Fibroblast of lung (primary cell): ENCODE results near the gene PIK3R6. TPM values are rescaled to one million over a fixed set of nuclear protein-coding genes. Genes with fewer than 3 reads are reported as not detected.

Experiments used
- DNase-seq, 2 donors: peaks; one replicate each; pipeline versions ENCODE4 v3.0.0 to v3.0.0-alpha.2; 2010; ENCODE audit warnings: low read depth in 2 of 2
- H2AFZ ChIP-seq: 2 replicates; pipeline ENCODE4 v1.5.1; 2012; ENCODE audit warnings: low read length, control low read depth, inconsistent platforms
- H3K27ac ChIP-seq: 2 replicates; pipeline ENCODE4 v1.5.1; 2011; ENCODE audit warnings: low read length, control low read depth; ENCODE audit not compliant: insufficient read depth
- H3K27me3 ChIP-seq: 2 replicates; pipeline ENCODE4 v1.5.1; 2011; ENCODE audit warnings: mild to moderate bottlenecking, low read length; ENCODE audit not compliant: control insufficient read depth, insufficient read depth
- H3K36me3 ChIP-seq: 2 replicates; pipeline ENCODE4 v1.5.1; 2011; ENCODE audit warnings: low read length; ENCODE audit not compliant: control insufficient read depth, insufficient read depth
- H3K4me1 ChIP-seq: 2 replicates; pipeline ENCODE4 v1.5.1; 2011; ENCODE audit warnings: low read length; ENCODE audit not compliant: control insufficient read depth, insufficient read depth; ENCODE audit errors: extremely low read depth
- H3K4me2 ChIP-seq: 2 replicates; pipeline ENCODE4 v1.5.1; 2011; ENCODE audit warnings: low read length, control low read depth; ENCODE audit not compliant: insufficient read depth; ENCODE audit errors: extremely low read depth
- H3K4me3 ChIP-seq, 4 experiments: fragments of 200-600 bp in 1 of 4; sonication (generic) in 1 of 4; replicated peaks in 1 of 4; 2 replicates each; pipeline ENCODE4 v1.5.1; 2011 to 2016; ENCODE audit warnings: low read length in 4 of 4, low read depth in 3 of 4, mild to moderate bottlenecking in 3 of 4, control low read depth in 2 of 4, inconsistent platforms in 1 of 4, mixed read lengths in 1 of 4; ENCODE audit not compliant: insufficient read depth in 1 of 4; ENCODE audit errors: control extremely low read depth in 1 of 4
- H3K79me2 ChIP-seq: 2 replicates; pipeline ENCODE4 v1.5.1; 2012; ENCODE audit warnings: mild to moderate bottlenecking, low read length, inconsistent platforms; ENCODE audit not compliant: control insufficient read depth, insufficient read depth
- H3K9ac ChIP-seq: 2 replicates; pipeline ENCODE4 v1.5.1; 2011; ENCODE audit warnings: mild to moderate bottlenecking, low read length, control low read depth; ENCODE audit not compliant: insufficient read depth
- H3K9me3 ChIP-seq: 2 replicates; pipeline ENCODE4 v1.5.1; 2012; ENCODE audit warnings: low read depth, low read length; ENCODE audit not compliant: control insufficient read depth, insufficient read depth
- H4K20me1 ChIP-seq: 2 replicates; pipeline ENCODE4 v1.5.1; 2011; ENCODE audit warnings: low read length; ENCODE audit not compliant: control insufficient read depth, insufficient read depth; ENCODE audit errors: extremely low read depth
- EZH2 ChIP-seq: IDR thresholded peaks from 2 replicates; pipeline ENCODE4 v1.5.1; 2012; ENCODE audit warnings: low read length, control low read depth, mild to moderate bottlenecking; ENCODE audit errors: missing control alignments
- polyA plus RNA-seq, 2 donors: library from polyadenylated mRNA; depleted of rRNA in 1 of 2; stranded (reverse) in 1 of 2; unstranded in 1 of 2; fragments of >200 nt; gene quantifications; 2 replicates each; pipeline ENCODE4 v1.2.1, GENCODE V29; 2011 to 2012; ENCODE audit warnings: missing spikeins in 1 of 2
- total RNA-seq: library from RNA; depleted of rRNA; stranded (reverse); fragments of >200 nt; gene quantifications from 2 replicates; pipeline ENCODE4 v1.2.1, GENCODE V29; 2014
- TF ChIP-seq, protein P1 (sequence below), 2 donors: IDR thresholded peaks in 1 of 2; conservative IDR thresholded peaks in 1 of 2; 1 replicate in 1 of 2; 2 replicates in 1 of 2; pipeline ENCODE4 v1.5.1; 2011 to 2012; ENCODE audit warnings: low read length in 2 of 2, control low read depth in 1 of 2, inconsistent platforms in 1 of 2, low read depth in 1 of 2, mild to moderate bottlenecking in 1 of 2

PIK3R6 gene
- total and polyA plus RNA-seq, 2 donors (not counting 1 experiment from before 2014, with no cell fraction given) = 0.02 TPM; not detected in 1

- TF ChIP-seq, protein P1, sequence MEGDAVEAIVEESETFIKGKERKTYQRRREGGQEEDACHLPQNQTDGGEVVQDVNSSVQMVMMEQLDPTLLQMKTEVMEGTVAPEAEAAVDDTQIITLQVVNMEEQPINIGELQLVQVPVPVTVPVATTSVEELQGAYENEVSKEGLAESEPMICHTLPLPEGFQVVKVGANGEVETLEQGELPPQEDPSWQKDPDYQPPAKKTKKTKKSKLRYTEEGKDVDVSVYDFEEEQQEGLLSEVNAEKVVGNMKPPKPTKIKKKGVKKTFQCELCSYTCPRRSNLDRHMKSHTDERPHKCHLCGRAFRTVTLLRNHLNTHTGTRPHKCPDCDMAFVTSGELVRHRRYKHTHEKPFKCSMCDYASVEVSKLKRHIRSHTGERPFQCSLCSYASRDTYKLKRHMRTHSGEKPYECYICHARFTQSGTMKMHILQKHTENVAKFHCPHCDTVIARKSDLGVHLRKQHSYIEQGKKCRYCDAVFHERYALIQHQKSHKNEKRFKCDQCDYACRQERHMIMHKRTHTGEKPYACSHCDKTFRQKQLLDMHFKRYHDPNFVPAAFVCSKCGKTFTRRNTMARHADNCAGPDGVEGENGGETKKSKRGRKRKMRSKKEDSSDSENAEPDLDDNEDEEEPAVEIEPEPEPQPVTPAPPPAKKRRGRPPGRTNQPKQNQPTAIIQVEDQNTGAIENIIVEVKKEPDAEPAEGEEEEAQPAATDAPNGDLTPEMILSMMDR (conservative IDR thresholded peaks at IDR 0.05 in 1 of 2, IDR thresholded peaks at IDR 0.05 in 1 of 2; ENCODE audit: low read depth in 1 of 2, low read length in 2 of 2) = no peak
- no peak for TF ChIP-seq EZH2
- H3K36me3 ChIP-seq = no peaks in the 10 kb centered on the region
- H3K27me3 ChIP-seq = no peaks in the 10 kb centered on the region
- H3K9me3 ChIP-seq = no peaks in the 10 kb centered on the region
- H4K20me1 ChIP-seq = no peaks in the 10 kb centered on the region
- H3K9ac ChIP-seq = no peak overlapping the region
- no peak overlapping the region for H2AFZ ChIP-seq
- H3K4me2 ChIP-seq = no peak overlapping the region
- no peak for DNase-seq
- H3K27ac ChIP-seq = no peak overlapping the region
- no peak overlapping the region for H3K4me3 ChIP-seq
- no peaks in the 10 kb centered on the region for H3K79me2 ChIP-seq
- H3K4me1 ChIP-seq = no peaks in the 10 kb centered on the region
These were observed 85.3 kb downstream of the PIK3R6 start for GRCh38 chr17:8782176-8782575.

DNA sequence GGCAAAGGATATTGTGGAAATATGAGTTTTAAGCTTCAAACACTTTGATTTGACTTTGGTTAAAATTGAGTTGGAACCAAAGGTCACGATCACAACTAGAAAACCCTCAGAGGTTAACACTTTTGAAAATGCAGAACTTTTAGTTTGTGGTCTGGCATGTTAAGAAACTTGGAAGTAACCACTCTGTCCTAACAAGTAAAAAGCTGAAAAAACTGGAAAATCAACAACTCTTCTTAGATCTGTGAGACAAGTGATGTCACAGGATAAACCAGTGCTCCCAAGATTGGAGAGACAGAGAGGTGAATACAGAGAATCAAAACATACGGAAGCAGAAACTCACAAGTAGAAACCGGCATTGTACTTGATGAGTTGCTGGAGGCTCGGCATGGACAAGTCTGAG, 85.7 kb downstream of the PIK3R6 start:
- no peak overlapping the region for H2AFZ ChIP-seq
- no peaks in the 10 kb centered on the region for H4K20me1 ChIP-seq
- no peak overlapping the region for H3K9ac ChIP-seq
- H3K27ac ChIP-seq = no peak overlapping the region
- H3K9me3 ChIP-seq = no peaks in the 10 kb centered on the region
- H3K27me3 ChIP-seq = no peaks in the 10 kb centered on the region
- H3K79me2 ChIP-seq = no peaks in the 10 kb centered on the region
- no peak overlapping the region for H3K4me2 ChIP-seq
- no peaks in the 10 kb centered on the region for H3K4me1 ChIP-seq
- no peak for TF ChIP-seq EZH2
- TF ChIP-seq, protein P1 (conservative IDR thresholded peaks at IDR 0.05 in 1 of 2, IDR thresholded peaks at IDR 0.05 in 1 of 2; ENCODE audit: low read depth in 1 of 2, low read length in 2 of 2) = no peak
- no peaks in the 10 kb centered on the region for H3K36me3 ChIP-seq
- H3K4me3 ChIP-seq = no peak overlapping the region
- no peak for DNase-seq

GRCh38 chr17:8776881-8777280, 90.6 kb downstream of the PIK3R6 start:
- Histone ChIP-seq H4K20me1 (no peaks in the 10 kb centered on the region), H3K9ac (no peak overlapping the region), H3K9me3 (no peaks in the 10 kb centered on the region), H3K4me2 (no peak overlapping the region), H3K36me3 (no peaks in the 10 kb centered on the region), H3K4me1 (no peaks in the 10 kb centered on the region), H2AFZ (no peak overlapping the region), H3K27ac (no peak overlapping the region), H3K4me3 (no peak overlapping the region), H3K27me3 (no peaks in the 10 kb centered on the region), H3K79me2 (no peaks in the 10 kb centered on the region)
- DNase-seq = no peak
- TF ChIP-seq, protein P1 (conservative IDR thresholded peaks at IDR 0.05 in 1 of 2, IDR thresholded peaks at IDR 0.05 in 1 of 2; ENCODE audit: low read depth in 1 of 2, low read length in 2 of 2) = no peak
- TF ChIP-seq EZH2 = no peak
